ENCODE measurements around the gene CYP4Z1.

DNA sequence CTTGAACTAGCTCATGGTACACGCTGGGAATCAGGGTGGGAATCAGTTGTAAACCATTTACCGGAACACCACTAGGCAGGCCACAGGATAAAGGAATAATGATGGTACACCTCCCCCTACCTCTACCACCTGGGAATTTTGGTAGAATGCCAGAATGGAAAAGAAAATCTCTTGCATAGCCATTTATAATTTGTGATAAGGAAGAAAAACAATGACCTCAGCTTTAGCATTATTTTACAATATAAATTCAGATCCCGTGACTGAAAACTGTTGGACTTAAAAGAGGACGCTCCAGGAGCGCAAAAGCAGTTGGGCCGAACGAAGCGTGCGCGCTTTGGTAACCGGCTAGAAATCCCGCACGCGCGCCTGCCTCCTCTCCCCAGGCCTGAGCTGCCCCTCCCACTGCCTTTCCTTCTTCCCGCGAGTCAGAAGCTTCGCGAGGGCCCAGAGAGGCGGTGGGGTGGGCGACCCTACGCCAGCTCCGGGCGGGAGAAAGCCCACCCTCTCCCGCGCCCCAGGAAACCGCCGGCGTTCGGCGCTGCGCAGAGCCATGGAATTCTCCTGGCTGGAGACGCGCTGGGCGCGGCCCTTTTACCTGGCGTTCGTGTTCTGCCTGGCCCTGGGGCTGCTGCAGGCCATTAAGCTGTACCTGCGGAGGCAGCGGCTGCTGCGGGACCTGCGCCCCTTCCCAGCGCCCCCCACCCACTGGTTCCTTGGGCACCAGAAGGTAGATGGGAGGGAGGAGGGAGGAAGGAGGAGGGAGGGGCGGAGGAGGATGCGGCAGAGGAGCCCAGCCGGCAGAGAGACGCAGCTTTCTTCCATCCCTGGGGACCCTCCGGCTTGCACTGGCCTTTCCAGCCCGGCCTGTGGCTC lies 43.5 kb upstream of the CYP4Z1 start, which contains the start of gene CYP4X1:
- TF ChIP-seq, protein P1, sequence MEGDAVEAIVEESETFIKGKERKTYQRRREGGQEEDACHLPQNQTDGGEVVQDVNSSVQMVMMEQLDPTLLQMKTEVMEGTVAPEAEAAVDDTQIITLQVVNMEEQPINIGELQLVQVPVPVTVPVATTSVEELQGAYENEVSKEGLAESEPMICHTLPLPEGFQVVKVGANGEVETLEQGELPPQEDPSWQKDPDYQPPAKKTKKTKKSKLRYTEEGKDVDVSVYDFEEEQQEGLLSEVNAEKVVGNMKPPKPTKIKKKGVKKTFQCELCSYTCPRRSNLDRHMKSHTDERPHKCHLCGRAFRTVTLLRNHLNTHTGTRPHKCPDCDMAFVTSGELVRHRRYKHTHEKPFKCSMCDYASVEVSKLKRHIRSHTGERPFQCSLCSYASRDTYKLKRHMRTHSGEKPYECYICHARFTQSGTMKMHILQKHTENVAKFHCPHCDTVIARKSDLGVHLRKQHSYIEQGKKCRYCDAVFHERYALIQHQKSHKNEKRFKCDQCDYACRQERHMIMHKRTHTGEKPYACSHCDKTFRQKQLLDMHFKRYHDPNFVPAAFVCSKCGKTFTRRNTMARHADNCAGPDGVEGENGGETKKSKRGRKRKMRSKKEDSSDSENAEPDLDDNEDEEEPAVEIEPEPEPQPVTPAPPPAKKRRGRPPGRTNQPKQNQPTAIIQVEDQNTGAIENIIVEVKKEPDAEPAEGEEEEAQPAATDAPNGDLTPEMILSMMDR (IDR thresholded peaks at IDR 0.05; ENCODE audit: borderline replicate concordance, extremely low read depth, low read length, poor library complexity, severe bottlenecking): no peak
- TF ChIP-seq EZH2 (IDR thresholded peaks at IDR 0.05; ENCODE audit: borderline replicate concordance, low read depth, low read length, severe bottlenecking): no peak

Data from DND-41 (cell line).